Stimulated activated CD8-positive, alpha-beta memory T cell treated with anti-CD3 and anti-CD28 coated beads, Interleukin-4, amount 100 ng/mL, for 4 hours (primary cell): Measurements from ENCODE around the gene HSPD1.

ENCODE experiments used
- DNase-seq, 2 donors: peaks; one replicate each; pipeline ENCODE4 v3.0.0-alpha.2; 2020; ENCODE audit warnings: low read depth in 2 of 2, low spot score in 1 of 2

Gene HSPD1

DNA sequence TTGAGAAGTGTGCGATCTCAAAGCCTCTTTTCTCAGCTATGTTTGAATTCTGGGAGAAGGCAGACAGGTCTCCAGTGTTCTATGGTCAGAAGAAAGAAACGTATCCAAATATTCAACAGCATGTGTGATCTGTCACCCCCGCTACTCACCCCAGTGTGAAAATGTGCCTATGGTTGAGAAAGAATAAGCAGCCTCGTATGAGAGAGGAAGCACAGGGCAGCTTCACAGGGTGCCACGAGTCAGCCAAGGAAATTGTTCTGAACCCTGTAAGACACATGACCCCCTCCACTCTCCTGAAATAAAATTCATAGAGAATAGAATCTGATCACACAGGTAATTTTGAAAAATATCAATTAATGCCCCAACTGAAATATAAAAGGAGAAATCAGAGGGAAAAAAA, 56.8 kb downstream of the HSPD1 start:
- no peak for DNase-seq

DNA sequence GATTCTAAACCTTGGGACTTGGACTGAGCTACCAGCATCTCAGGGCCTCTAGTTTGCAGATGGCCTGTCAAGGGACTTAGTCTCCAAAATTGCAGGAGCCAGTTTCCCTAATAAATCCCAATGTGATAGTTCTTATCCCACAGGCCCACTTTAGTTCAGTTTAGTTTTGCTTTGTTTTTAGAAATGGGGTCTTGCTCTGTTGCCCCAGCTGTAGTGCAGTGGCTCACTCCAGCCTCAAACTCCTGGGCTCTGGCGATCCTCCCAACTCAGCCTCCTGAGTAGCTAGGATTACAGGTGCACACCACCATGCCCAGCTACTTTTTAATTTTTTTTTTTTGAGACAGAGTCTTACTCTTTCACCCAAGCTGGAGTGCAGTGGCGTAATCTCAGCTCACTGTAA, 62.3 kb downstream of the HSPD1 start:
- no peak for DNase-seq
